B cell (primary cell): ENCODE results near the gene SLC30A7.

Experiments
- CTCF ChIP-seq: fragments of 200-600 bp; IDR thresholded peaks from one replicate; pipeline ENCODE4 v1.8.0; 2022; ENCODE audit warnings: antibody characterized with exemption, mild to moderate bottlenecking
- EZH2 ChIP-seq: IDR thresholded peaks from 2 replicates; pipeline ENCODE4 v1.6.1; 2012; ENCODE audit warnings: borderline replicate concordance, low read depth, mild to moderate bottlenecking, moderate library complexity, low read length; ENCODE audit not compliant: insufficient read depth, poor library complexity, severe bottlenecking

- no peak for TF ChIP-seq CTCF
- TF ChIP-seq EZH2 = no peak
Observed at GRCh38 chr1:100875228-100875627, 20.7 kb upstream of the SLC30A7 start.
